Stimulated activated CD8-positive, alpha-beta memory T cell treated with anti-CD3 and anti-CD28 coated beads, Interleukin-7, amount 100 ng/mL, for 4 hours (primary cell): ENCODE data around the gene KCNK3.
"Not testable (repeated sequence)": the region's sequence is repeated elsewhere in the genome, so short reads cannot be mapped to it uniquely, and the experiment has no call there.

ENCODE experiments used
- DNase-seq, 2 donors: peaks; one replicate each; pipeline ENCODE4 v3.0.0-alpha.2; 2020; ENCODE audit warnings: low read depth in 2 of 2

Gene KCNK3

GRCh38 chr2:26730549-26731344, 38.2 kb downstream of the KCNK3 start:
- DNase-seq: no peak

DNA sequence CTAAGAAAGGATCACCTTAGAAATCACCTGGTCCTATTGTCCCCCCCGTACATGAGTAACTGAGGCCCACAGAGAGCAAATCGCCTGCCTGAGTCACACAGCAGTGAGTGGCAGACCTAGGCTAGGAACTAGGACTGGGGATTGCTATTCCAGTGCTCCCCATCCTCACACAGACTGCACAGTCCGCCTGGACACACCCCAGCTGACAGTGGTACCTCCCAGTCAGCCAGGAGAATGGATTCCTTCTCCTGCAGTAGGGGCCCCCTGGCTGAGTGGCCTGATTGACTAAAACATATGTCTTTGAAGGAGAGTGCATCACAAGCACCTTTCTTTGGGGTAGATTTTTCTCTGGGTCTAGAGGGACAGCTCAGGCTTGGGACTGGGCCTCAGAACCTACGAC, 39.2 kb downstream of the KCNK3 start:
- no peak for DNase-seq

DNA sequence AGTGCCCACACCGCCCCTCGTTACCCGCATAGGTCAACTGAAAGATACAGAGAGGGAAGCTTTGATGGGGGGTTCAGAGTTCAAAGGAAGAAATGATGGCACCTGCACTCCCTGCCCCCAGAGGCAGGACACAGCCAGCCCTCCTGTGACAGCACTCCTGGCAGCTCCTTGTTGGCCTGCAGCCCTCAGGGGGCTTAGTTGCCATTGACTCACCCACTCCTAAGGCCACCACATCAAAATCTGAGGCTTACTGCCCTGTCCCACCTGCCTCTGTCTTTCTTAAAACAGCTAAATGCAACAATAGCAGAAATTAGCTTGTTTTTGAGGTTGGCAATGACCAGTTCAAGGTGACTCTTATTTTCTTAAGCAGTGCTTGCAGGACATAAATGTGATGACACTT, 39.9 kb downstream of the KCNK3 start:
- DNase-seq: no peak

- DNase-seq: no peak
These were observed 40.9 kb downstream of the KCNK3 start for GRCh38 chr2:26733413-26733812.

- DNase-seq: no peak
These were observed 42.6 kb downstream of the KCNK3 start for GRCh38 chr2:26735097-26735496.

- DNase-seq: no peak
These were observed 43.5 kb downstream of the KCNK3 start for GRCh38 chr2:26735883-26736588.

GRCh38 chr2:26737221-26737620, 44.7 kb downstream of the KCNK3 start:
- DNase-seq: no peak

DNA sequence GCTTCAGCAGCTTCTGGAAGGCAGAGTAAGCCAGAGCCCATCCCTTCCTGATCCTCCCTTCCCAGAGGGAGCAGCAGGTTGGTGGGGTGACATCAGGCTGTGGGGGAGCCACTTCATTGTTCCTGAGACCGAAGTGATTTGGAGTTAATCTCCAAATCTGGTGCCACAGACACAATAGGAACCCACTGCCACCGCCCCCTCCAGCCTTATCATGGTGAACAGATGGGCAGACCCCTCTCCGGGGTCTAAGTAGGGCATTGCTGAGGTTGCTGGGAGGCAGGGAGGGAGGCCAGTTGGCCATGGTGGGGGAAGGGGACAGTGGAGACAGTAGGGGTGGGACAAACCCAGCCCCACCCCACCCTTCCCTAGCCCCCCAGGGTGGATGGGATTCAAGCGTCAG, 46.0 kb downstream of the KCNK3 start:
- no peak for DNase-seq

DNA sequence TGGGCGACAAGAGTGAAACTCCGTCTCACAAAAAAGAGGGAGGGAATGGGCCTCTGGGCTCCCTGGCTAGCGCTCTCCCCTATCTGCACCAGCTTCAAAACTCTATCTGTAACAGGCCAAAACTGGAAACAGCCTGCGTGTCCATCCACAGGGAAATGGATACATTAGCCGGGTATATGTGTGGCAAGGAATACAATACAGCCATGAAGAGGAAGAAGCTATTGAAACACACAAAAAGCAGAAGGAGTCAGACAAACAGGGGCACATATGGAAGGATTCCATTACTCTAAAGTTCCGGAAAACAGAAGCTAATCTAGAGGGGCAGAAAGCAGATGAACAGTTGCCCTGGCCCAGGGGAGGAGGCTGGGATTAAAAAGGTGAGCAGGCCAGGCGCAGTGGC, 47.0 kb downstream of the KCNK3 start:
- DNase-seq: no peak

DNA sequence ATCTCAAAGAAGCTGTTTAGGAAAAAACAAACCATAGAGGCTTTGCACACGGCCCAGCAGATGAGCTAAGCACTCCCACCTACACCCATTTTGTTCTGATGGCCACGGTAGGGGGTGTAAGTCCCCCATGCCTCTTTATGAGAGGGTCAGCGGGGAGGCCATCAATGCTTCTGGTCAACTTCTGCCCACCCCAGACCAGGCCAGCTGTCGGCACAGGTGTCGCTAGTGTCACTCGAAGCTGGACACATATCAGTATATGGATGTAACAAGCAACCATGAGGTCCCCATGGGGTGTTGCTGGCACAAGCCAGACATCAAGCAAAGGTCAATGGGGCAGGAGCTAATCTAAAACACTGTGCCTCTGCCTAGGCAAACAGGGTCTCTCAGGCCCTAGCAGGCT, 47.8 kb downstream of the KCNK3 start:
- DNase-seq: no peak

GRCh38 chr2:26740890-26741302, 48.4 kb downstream of the KCNK3 start:
- DNase-seq: peak in 1 of 2 donors; percentile 18

GRCh38 chr2:26742048-26742770, 49.7 kb downstream of the KCNK3 start:
- no peak for DNase-seq

GRCh38 chr2:26743852-26744251, 51.3 kb downstream of the KCNK3 start:
- DNase-seq: no peak

DNA sequence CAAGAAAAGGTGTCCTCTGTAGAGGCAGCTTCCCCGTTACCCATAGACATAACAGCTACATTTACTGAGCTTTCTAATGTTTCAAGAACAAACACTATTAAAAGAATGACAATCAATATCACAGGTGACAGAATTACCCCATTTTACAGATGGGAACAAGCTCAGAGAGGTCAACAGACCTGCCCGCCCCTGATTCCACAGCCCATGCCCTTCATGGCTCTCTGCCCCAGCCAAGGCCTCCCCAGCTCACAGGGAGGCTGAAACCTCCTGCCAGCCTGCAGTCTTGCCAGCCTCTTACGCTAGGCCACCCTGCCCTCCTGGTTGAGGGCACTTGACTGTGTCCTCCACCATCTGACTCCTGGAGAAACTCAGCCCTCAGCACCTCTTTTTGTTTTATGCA, 52.4 kb downstream of the KCNK3 start:
- no peak for DNase-seq

DNA sequence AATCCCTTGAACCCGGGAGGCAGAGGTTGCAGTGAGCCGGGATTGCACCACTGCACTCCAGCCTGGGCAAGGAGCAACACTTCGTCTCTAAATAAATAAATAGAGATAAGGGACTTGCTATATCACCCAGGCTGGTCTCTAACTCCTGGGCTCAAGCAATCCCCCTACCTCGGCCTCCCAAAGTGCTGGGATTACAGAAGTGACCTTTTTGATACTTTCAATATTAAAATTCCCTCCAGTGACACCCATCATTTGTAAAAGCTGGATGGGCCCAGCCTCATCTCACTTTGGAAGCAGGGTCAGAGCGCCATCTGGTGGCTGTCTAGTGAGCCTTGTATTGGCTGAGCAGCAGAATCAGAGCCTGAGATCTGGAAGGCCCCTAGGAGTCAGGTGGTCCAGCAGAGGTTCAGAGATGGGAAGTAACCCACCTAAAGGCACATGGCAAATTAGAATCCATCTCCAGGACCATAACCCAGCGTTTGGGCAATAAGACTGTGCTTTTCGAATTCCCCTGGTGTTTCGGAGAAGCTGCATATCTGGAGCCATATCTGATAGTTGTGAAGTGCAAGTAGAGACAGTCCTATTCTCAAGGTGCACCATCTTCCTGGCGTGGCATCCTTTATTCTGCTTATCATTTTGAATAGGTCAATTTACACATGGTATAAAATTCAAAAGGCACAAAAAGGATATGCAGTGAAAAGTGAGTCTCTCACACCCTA, 53.2 kb downstream of the KCNK3 start:
- DNase-seq: peak; percentile 49 to 56

- DNase-seq: no peak
These were observed 54.4 kb downstream of the KCNK3 start for GRCh38 chr2:26746934-26747333.

- not testable (repeated sequence) for DNase-seq
These were observed 57.4 kb downstream of the KCNK3 start for GRCh38 chr2:26749787-26750420.

DNA sequence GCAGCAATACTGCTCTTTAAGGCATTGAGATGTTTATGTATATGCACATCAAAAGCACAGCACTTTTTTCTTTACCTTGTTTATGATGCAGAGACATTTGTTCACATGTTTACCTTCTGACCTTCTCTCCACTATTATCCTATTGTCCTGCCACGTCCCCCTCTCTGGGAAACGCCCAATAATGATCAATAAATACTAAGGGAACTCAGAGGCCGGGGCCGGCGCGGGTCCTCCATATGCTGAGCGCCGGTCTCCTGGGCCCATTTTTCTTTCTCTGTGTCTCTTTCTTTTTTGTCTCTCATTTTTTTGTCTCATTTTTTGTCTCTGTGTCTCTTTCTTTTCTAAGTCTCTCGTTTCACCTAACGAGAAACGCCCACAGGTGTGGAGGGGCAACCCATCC, 57.9 kb downstream of the KCNK3 start:
- not testable (repeated sequence) for DNase-seq

GRCh38 chr2:26752656-26753055, 60.1 kb downstream of the KCNK3 start:
- no peak for DNase-seq

DNA sequence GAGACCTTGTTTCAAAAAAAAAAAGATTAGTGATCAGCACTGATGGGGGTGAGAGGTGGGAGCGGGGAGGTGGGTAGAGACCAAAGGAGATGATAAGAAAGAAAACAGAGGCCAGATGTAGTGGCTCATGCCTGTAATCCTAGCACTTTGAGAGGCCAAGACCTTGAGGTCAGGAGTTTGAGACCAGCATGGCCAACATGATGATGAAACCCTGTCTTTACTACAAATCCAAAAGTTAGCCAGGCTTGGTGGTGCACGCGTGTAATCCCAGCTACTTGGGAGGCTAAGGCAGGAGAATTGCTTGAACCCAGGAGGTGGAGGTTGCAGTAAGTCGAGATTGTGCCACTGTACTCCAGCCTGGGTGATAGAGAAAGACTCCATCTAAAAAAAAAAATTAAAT, 62.0 kb downstream of the KCNK3 start:
- DNase-seq: no peak

- DNase-seq: no peak
These were observed 62.6 kb downstream of the KCNK3 start for GRCh38 chr2:26754972-26755670.
